Measurements from ENCODE around the gene TBPL1.

DNA sequence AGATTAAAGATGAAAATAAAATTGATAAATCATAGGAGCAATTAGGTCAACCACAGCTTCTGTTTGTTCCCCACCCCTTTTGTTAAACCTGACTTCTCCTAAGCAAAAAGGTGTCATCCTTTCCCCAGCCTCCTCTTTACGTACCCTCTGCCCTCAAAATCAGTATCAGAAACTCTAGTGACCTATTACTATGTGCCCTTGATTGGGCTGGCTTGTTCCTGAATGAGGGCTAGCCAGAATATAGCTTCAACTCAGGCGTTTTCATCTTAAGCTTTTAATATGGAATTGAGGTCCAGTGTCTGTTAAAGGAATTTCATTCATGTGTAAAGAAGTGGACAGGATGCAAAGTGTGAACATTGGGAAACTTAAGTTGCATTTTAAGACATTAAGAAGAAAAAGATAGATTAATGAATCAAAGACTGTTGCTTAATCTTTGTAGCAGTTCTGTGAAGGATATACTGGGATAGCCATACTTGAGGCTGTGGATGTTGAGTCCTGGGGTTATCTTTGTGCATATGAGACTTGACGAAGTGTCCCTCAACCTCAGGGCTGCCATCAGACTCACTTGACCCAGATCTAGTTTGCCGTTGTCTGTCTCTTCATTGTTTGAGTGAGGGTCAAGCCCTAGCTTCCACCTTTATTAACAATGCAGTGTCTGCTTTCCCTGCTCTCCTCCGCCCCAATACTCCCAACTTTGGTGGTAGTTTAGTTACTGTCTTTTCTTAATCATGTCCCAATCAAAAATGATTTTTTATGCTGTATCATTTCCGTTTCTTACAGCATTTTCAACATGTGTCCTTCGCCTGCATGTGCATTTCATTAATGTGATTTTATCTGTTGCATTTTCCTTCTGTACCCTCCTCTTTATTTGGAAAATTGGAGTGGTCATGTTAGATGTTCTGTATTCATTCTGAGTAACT is 1.9 kb downstream of the TBPL1 start:
- TF ChIP-seq CTCF (optimal IDR thresholded peaks at IDR 0.05 in 1 of 3, IDR thresholded peaks at IDR 0.05 in 1 of 3, conservative IDR thresholded peaks at IDR 0.05 in 1 of 3; ENCODE audit: extremely low read depth in 1 of 3, insufficient read depth in 2 of 3, low read length in 3 of 3) (no peak), EZH2 (IDR thresholded peaks at IDR 0.05; ENCODE audit: low read length) (no peak)
